IPS-11a (cell line): ENCODE results near the gene GSK3A.
A peak's percentile ranks its signal among the peaks of the same experiment; 100 is the strongest.

ENCODE experiments used
- H3K4me3 ChIP-seq: one replicate; pipeline ENCODE4 v1.5.1; 2013; ENCODE audit warnings: low read depth, low read length, control low read depth

The GSK3A gene

GRCh38 chr19:42250666-42251531 is 8.5 kb upstream of the GSK3A start:
- H3K4me3 ChIP-seq = no peak overlapping the region

DNA sequence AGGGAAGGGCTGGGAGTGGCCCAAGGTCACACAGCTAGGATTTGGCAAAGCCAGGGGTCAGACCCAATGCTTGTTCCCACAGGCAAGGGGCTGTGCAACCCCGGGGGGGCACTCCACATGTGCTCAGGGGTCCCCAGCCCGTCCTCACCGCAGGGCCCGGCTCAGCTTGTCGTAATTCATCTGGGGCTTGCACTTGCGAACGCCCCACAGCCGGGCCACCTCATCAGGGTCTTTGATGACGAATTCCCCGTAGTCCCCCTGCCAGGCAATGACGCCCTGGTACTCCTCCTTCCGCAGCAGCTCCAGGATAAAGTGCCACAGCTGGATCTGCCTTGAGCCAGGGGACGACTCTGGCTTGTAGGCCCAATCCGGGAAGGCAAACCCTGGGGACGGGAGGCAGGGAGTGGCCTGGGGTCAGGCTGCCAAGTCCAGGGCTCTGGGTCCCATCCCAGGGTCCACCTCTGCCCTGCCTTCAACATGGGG is 7.8 kb upstream of the GSK3A start:
- no peak overlapping the region for H3K4me3 ChIP-seq

DNA sequence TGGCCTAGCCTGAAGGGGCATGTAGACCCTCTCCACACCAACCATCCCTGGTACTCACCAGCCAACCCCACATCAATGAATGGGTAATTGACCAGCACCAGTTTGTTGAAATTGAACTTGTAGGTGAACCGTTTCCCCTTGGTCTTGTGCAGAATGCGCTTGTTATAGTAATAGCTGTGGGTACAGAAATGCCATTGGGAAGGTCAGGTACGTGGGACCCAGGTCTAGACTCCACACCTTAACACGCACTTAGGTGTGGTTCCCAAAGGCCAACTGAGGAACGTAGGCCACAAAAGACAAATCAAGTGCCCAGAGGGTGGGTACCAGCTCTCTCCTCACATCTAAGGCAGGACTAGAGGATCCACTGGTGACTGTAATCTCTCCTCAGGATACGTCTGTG is 7.4 kb upstream of the GSK3A start:
- no peak overlapping the region for H3K4me3 ChIP-seq

GRCh38 chr19:42249149-42249750 is 6.8 kb upstream of the GSK3A start:
- no peak overlapping the region for H3K4me3 ChIP-seq

GRCh38 chr19:42248270-42249148 is 6.1 kb upstream of the GSK3A start:
- H3K4me3 ChIP-seq = no peak overlapping the region

GRCh38 chr19:42247640-42248199 is 5.3 kb upstream of the GSK3A start:
- H3K4me3 ChIP-seq = no peak overlapping the region

- no peak overlapping the region for H3K4me3 ChIP-seq
Measured at GRCh38 chr19:42246922-42247639, 4.7 kb upstream of the GSK3A start.

- H3K4me3 ChIP-seq = no peak overlapping the region
Measured at GRCh38 chr19:42246143-42246921, 3.9 kb upstream of the GSK3A start.

DNA sequence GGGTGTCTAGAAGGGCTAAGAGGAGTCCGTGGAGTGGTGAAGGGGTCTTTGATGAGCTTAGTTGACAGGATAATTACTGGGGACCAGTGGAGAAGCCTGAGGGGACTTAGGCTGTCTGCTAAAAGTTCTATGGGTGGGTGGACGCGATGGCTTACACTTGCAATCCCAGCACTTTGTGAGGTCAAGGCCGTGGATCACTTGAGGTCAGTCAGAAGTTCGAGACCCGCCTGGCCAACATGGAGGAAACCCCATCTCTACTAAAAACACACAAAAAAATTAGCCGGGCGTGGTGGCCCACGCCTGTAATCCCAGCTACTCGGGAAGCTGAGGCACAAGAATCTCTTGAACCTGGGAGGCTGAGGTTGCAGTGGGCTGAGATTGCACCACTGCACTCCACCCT is 2.8 kb upstream of the GSK3A start:
- no peak overlapping the region for H3K4me3 ChIP-seq

- peak overlapping the region; percentile 35 for H3K4me3 ChIP-seq
Measured at GRCh38 chr19:42244347-42245220, 2.2 kb upstream of the GSK3A start.

DNA sequence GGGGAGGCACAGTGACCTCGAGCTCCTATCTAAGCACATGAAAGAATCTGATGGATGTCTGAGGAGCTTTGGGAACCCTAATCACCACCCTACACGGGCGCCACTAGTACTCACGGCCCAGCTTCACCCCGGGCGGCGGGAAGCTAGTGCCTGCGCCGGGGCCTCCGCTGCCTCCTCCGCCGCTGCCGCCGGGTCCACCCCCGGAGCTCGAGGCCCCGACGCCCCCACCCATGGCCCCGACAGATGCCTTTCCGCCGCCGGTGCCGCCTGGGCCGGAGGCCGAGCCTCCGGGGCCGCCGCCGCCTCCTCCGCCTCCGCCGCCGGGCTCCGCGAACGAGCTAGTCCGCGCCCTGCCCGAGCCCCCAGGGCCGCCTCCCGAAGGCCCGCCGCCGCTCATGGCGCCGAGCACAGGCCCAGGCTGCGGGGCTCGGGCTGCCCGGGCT is 312 bp downstream of the GSK3A start:
- peak overlapping the region; percentile 82 for H3K4me3 ChIP-seq

GRCh38 chr19:42241279-42241678 is 1.1 kb downstream of the GSK3A start:
- peak overlapping the region; percentile 82 for H3K4me3 ChIP-seq

DNA sequence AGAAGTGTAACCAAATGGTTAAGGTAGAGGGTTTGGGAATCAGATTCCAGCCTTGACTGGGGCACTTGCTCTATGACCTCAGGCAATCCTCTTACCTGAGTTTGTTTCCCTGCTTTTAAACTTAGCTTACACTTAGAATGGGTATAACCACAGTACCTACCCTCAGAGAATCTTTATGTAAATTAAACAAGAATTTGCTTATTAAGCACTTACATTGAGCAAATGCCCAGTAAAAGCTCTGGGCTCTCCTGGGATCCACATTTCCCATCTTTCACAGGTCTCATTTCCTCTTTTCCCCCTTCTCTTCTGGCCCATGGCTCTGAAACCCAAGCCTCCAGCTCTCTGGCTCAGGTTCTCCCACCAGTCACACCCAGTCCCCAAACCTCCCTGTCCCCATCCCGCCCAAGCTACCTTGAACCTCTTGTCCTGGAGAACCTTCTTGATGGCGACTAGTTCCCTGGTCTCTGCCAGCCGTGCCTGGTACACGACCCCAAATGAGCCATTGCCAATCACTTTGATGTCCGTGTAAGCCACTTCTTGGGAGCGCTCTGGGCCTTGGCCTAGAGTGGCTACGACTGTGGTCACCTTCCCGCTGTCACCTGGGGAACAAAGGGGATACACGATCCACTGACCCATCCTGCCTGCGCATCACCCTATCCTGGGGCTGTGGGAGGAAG is 2.7 kb downstream of the GSK3A start:
- no peak overlapping the region for H3K4me3 ChIP-seq

GRCh38 chr19:42235181-42235580 is 7.2 kb downstream of the GSK3A start:
- H3K4me3 ChIP-seq = no peak overlapping the region

- H3K4me3 ChIP-seq = no peak overlapping the region
Measured at GRCh38 chr19:42234364-42234763, 8.0 kb downstream of the GSK3A start.

DNA sequence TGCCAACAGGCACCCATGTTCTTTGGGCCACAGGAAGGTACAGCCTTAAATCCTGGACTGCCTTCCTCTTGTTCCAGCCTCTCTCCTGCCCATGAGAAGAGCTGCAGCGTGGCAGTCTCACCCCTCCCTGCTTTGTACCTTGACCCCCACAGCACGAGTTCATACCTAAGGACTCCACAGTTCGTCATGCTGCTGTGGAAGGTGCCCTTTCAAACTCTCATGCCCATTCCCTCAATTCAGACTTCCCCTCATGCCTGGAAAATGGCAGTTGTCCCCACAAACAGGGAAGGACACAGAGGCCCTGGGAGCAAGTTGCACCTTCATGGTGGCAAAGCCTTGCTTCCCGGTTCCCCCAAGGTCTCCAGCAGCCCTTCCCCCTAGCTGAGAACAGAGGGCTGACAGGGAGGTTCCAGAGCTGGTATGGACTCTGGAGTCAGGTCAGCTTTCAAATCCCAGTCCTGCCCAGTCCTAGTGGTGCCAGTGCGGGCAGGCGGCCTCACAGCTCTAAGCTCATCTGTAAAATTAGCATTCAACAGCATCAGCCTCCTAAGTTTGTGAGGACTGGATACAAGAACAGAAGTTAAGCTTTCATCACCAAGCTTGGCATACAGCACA is 8.6 kb downstream of the GSK3A start:
- no peak overlapping the region for H3K4me3 ChIP-seq

DNA sequence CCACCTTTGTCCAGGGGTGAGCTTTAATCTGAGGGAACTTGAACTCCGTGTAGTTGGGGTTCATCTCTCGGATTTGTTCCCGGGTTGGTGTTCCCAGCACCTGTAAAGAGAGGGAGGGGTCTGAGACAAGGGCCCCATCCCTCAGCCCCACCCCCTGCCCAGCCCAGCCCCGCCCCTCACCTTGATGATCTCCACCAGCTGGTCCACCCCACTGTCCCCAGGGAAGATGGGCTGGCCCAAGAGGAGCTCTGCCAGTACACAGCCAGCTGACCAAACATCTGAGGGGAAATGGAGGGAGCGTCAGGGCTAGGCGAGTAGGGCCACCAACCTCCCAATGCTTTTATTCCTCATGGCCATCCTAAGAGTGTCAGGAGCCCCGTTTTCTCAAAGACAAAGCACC is 9.3 kb downstream of the GSK3A start:
- no peak overlapping the region for H3K4me3 ChIP-seq

DNA sequence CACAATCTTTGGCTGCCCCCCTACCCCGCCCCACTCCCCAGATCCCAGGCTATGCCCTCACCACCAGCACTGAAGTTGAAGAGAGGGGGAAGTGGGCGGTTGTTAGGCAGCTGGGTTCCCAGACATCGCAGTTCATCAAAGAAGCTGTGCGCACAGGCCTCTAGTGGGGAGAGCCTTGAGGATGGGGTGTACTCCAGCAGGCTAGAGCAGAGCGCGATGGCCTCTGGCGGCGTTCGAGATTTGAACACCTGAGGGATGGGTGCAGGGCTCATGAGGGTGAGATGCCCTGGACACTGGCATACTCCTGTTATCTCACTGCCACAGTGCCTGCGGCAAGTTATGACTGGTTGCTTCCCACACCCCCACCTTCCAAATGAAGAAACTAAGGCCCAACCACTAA is 10.0 kb downstream of the GSK3A start:
- H3K4me3 ChIP-seq = no peak overlapping the region
